Fibroblast of pulmonary artery (primary cell): ENCODE data around the gene UCK2.

Experiments used
- DNase-seq: peaks from one replicate; pipeline ENCODE4 v3.0.0-alpha.2; 2010; ENCODE audit warnings: low read depth
- H3K4me3 ChIP-seq: replicated peaks from 2 replicates; pipeline ENCODE4 v1.5.1; 2011; ENCODE audit warnings: low read depth, mild to moderate bottlenecking, control low read depth, low read length, moderate library complexity
- CTCF ChIP-seq: IDR thresholded peaks from 2 replicates; pipeline ENCODE4 v1.5.1; 2011; ENCODE audit warnings: mild to moderate bottlenecking, control low read depth, low read length, inconsistent platforms; ENCODE audit errors: missing control alignments

The UCK2 gene

GRCh38 chr1:165869343-165869742, 41.9 kb downstream of the UCK2 start:
- DNase-seq = peak; percentile 16
- no peak overlapping the region for H3K4me3 ChIP-seq
- TF ChIP-seq CTCF = peak; percentile 27

DNA sequence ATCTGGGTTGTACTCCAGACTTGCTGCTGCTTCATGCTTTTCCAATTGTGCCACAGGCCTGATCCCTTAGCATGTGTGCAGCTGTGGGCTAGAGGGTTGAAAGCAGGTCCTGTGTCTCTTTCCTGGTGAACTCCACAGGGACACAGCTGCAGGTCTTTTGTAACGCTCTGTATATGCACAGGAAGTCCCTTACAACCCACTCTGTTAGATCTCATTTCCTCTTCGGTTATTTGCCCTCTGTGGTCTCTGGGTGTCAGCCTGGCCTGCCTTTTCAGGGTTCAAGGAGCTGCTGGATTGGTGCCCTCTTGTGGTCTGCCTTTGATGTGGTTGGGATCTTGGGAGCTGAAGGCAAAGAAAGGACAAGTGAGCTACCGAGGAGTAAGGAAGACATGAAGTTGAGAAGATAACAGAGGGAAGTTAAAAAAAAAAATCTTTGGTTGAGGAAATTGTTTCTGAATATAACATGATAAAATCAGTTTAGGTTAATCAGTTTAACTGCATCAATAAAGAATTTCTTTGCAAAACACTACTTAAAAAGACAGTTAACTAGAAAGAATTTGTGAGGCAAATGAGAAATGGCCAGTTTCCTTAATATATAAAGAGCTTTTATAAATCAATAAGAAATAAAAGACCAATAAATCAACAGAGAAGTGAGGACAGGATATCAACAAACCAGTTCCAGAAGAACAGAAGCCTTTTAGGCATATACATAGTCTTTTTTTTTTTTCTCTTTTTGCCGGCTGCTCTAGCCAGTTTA, 44.1 kb downstream of the UCK2 start:
- peak; percentile 47 for TF ChIP-seq CTCF
- H3K4me3 ChIP-seq = no peak overlapping the region
- peak; percentile 50 for DNase-seq

- no peak for DNase-seq
- no peak overlapping the region for H3K4me3 ChIP-seq
- TF ChIP-seq CTCF = no peak
Measured at GRCh38 chr1:165873481-165873880, 46.1 kb downstream of the UCK2 start.

GRCh38 chr1:165874643-165875042, 47.2 kb downstream of the UCK2 start:
- no peak for TF ChIP-seq CTCF

GRCh38 chr1:165875171-165875570, 47.8 kb downstream of the UCK2 start:
- DNase-seq = no peak
- TF ChIP-seq CTCF = no peak
- H3K4me3 ChIP-seq = no peak overlapping the region

More at GRCh38 chr1:165874643-165875042, 47.2 kb downstream of the UCK2 start:
- H3K4me3 ChIP-seq = no peak overlapping the region
- no peak for DNase-seq

GRCh38 chr1:165875604-165876003, 48.2 kb downstream of the UCK2 start:
- no peak overlapping the region for H3K4me3 ChIP-seq
- no peak for TF ChIP-seq CTCF
- no peak for DNase-seq

DNA sequence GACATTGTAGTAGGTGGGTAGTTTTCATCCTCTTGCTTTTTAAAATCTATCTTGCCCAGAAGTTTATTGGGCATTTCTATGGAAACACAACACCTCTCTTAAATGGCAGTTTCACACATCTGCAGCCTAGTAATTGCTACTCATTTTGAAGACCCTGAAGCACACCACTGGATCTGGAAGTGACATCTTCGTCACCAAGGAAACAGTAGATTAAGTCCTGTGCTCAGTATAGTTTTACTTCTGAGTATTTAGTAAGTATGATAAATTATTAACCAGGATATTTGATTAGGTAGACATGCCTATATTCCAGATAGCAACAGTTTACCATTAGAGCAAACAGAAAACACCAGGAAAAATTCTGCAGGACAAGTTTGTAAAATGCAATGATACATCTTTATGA, 48.7 kb downstream of the UCK2 start:
- no peak for DNase-seq
- TF ChIP-seq CTCF = no peak

More for the DNA sequence above, 48.7 kb downstream of the UCK2 start:
- H3K4me3 ChIP-seq = no peak overlapping the region
